HG03558 (cell line): ENCODE measurements around the gene FZR1.

Experiments
- ATAC-seq: cut with Tn5 transposase; IDR thresholded peaks from one replicate; pipeline ENCODE4 v1.9.1; 2021; ENCODE audit warnings: moderate number of reproducible peaks; ENCODE audit not compliant: unreplicated experiment; ENCODE audit errors: extremely low read depth

FZR1 gene

GRCh38 chr19:3539756-3540118 lies 33.6 kb downstream of the FZR1 start:
- ATAC-seq, result no peak

GRCh38 chr19:3543150-3544057 lies 37.3 kb downstream of the FZR1 start:
- ATAC-seq, result no peak

DNA sequence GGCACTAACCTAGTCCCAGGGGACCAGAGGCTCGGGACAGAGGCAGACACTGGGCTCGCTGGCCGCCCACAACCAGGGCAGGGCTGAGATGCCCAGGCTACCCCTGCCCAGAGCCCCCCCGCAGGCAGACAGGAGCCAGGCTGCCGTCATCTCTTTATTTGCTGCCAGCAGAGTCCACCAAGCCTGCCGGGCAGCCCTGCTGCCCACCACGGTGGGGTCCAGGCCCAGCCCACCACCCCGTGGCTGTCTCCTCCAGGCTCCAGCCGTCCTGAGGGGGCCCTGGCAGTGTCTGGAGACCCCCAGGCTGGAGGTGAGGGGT lies 37.9 kb downstream of the FZR1 start:
- ATAC-seq, result no peak

DNA sequence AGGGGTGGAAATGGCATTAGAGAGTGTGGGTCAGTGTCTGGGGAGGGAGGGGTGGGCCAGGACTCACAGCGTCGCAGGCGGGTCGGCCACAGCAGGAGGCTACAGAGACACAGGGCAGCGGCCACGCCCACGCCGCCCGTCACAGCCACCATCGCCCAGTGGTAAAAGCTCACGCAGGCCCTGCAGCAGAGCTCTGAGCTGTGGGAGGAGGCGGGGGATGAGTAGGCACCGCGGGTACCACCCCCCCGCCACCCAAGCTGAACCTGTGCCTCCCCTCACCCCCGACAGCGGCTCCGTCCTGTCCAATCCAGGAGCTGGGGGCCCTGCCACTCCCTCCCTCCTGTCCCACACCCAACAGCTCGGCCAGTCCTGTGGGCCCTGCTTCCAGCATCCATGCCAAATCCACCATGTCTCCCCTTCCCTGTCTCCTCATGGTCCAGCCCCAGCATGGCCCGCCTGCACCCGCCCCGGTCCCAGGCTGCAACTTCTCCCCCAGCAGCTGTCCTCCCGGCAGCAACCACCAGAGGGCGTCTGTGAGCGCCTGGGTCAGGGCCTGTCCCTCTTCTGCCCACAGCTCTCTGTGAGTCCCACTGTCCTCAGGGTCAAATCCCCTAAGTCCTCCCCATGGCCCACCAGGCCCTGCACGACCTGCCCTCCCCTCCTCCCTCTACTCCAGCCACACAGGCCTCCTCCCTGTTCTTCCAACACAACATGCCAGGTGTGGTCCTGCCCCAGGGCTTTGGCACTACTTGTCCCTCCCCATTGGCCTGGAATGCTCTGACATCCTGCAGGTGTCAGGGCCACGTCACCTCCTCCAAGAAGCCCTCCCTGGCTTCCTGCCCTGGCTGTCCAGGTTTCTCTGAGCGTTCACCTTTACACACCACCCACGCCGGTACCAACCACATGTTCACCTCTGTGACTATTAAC lies 38.9 kb downstream of the FZR1 start:
- ATAC-seq, result no peak

- no peak for ATAC-seq
Observed at GRCh38 chr19:3545669-3546034, 39.5 kb downstream of the FZR1 start.

DNA sequence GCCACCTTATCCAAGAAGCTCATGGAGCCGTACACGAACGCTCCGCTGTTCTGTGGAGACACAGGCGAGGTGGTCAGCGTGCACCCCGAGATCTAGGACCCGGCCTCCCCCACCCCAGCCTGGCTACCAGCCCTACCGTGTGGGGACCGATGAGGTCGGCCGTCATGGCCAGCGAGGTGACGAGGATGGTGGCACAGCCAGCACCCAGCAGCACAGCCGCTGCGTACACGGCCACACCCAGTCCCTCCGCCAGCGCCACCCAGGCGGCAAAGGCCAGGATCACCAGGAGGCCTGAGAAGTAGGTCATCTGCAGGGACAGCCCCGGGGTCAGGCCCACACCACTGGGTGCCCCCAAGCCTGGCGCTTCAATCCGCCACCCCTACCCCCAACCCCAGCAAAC lies 40.0 kb downstream of the FZR1 start:
- ATAC-seq, result no peak

- ATAC-seq, result no peak
Observed at GRCh38 chr19:3547301-3547731, 41.2 kb downstream of the FZR1 start.

- no peak for ATAC-seq
Observed at GRCh38 chr19:3547767-3548282, 41.7 kb downstream of the FZR1 start.

- ATAC-seq, result no peak
Observed at GRCh38 chr19:3548606-3549005, 42.5 kb downstream of the FZR1 start.

GRCh38 chr19:3549816-3550215 lies 43.7 kb downstream of the FZR1 start:
- no peak for ATAC-seq

DNA sequence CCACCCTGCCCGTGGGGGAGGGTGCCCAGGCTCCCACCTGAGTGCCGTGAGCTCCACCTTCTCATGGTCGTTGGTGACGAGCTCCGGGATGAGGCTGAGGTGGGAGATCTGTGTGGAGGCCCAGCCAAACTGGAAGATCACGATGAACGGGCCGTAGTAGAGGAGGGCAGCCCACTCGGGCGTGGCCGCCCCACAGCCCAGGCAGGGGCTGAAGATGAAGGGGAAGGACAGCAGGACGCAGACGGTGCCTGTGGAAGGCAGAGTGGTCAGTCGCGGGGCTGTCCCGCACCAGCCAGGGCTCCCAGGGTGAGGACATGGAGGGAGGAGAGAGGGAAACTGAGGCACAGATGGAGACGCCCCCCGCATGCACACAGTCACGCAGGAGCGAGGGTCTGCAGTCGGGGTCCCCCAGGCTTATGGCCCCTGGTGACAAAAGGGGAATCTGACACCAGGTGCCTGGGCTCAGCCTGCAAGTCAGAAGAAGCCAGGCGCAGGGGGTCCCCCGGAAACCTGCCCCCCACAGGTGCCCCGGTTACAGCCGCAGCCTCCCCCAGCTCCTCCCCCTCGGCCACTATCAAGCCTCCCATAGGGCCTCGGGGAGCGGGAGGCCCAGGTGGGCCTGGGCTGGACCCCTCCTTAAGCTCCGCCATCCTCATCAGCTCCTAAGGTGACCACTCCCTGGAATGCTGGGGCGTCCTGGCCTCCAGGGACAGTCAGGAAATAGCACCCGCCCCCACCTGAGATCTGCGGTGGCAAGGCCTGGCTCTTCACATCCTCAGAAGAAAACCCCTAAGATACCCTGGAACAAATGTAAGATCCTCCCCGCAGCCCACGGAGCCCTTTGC lies 45.1 kb downstream of the FZR1 start:
- no peak for ATAC-seq

- no peak for ATAC-seq
Observed at GRCh38 chr19:3551792-3552095, 45.6 kb downstream of the FZR1 start.

GRCh38 chr19:3554254-3555083 lies 48.4 kb downstream of the FZR1 start:
- ATAC-seq, result no peak

- no peak for ATAC-seq
Observed at GRCh38 chr19:3555653-3556422, 49.7 kb downstream of the FZR1 start.

GRCh38 chr19:3556423-3556977 lies 50.4 kb downstream of the FZR1 start:
- no peak for ATAC-seq

DNA sequence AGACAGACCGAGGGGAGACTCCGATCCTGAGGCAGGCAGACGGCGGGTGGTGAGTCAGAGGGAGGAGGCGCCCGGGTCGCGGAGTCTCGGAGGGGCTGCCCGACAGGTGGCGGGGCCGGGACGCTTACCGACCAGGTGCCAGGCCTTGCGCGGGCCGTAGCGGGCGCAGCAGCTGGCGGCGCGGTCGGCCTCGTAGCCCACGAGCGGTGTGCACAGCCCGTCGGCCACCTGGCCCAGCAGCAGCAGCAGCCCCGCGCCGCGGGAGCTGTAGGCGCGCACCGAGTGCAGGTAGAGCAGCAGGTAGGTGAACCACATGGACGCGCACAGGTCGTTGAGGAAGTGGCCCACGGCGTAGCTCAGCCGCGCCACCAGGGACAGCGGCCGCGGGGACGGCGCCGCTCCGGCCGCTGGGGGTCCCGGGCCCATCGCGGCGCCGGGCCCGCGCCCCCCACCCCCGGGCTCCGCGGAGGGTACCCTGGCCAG lies 50.9 kb downstream of the FZR1 start:
- ATAC-seq, result no peak

GRCh38 chr19:3557461-3558248 lies 51.5 kb downstream of the FZR1 start, which contains the start of gene MFSD12:
MFSD12 (minus strand) TSS chr19:3557586; CDS start chr19:3557403, 183 bp downstream.
- ATAC-seq, result peak; percentile 62
